ENCODE results near the gene RBBP9.
"Not testable (repeated sequence)": the region's sequence is repeated elsewhere in the genome, so short reads cannot be mapped to it uniquely, and the experiment has no call there.

The RBBP9 gene

GRCh38 chr20:18533491-18533890 is 36.5 kb upstream of the RBBP9 start:
- TF ChIP-seq CTCF (IDR thresholded peaks at IDR 0.05; ENCODE audit: low read depth, low read length) = no peak
- H3K4me3 ChIP-seq (ENCODE audit: low read depth, low read length) = no peak overlapping the region

- no peak overlapping the region for H3K4me3 ChIP-seq (ENCODE audit: low read depth, low read length)
- TF ChIP-seq CTCF (IDR thresholded peaks at IDR 0.05; ENCODE audit: low read depth, low read length) = no peak
Measured at GRCh38 chr20:18532626-18533025, 35.6 kb upstream of the RBBP9 start.

- TF ChIP-seq CTCF (IDR thresholded peaks at IDR 0.05; ENCODE audit: low read depth, low read length) = no peak
- no peak overlapping the region for H3K4me3 ChIP-seq (ENCODE audit: low read depth, low read length)
Measured at GRCh38 chr20:18529041-18529440, 32.0 kb upstream of the RBBP9 start.

- TF ChIP-seq CTCF (IDR thresholded peaks at IDR 0.05; ENCODE audit: low read depth, low read length) = no peak
- no peak overlapping the region for H3K4me3 ChIP-seq (ENCODE audit: low read depth, low read length)
Measured at GRCh38 chr20:18527836-18528235, 30.8 kb upstream of the RBBP9 start.

GRCh38 chr20:18527339-18527738 is 30.3 kb upstream of the RBBP9 start:
- H3K4me3 ChIP-seq (ENCODE audit: low read depth, low read length) = no peak overlapping the region
- TF ChIP-seq CTCF (IDR thresholded peaks at IDR 0.05; ENCODE audit: low read depth, low read length) = no peak

- not testable (repeated sequence) for H3K4me3 ChIP-seq (ENCODE audit: low read depth, low read length)
Measured at GRCh38 chr20:18526761-18527160, 29.7 kb upstream of the RBBP9 start.

- no peak overlapping the region for H3K4me3 ChIP-seq (ENCODE audit: low read depth, low read length)
- TF ChIP-seq CTCF (IDR thresholded peaks at IDR 0.05; ENCODE audit: low read depth, low read length) = no peak
Measured at GRCh38 chr20:18524646-18525045, 27.6 kb upstream of the RBBP9 start.

- H3K4me3 ChIP-seq (ENCODE audit: low read depth, low read length) = no peak overlapping the region
- TF ChIP-seq CTCF (IDR thresholded peaks at IDR 0.05; ENCODE audit: low read depth, low read length) = no peak
Measured at GRCh38 chr20:18523066-18523465, 26.0 kb upstream of the RBBP9 start.

GRCh38 chr20:18522066-18522465 is 25.0 kb upstream of the RBBP9 start:
- not testable (repeated sequence) for H3K4me3 ChIP-seq (ENCODE audit: low read depth, low read length)

Measured in WI38 (cell line).